Astrocyte of the spinal cord (primary cell): Measurements from ENCODE around the gene KRTAP10-5.
"Not testable (repeated sequence)": the region's sequence is repeated elsewhere in the genome, so short reads cannot be mapped to it uniquely, and the experiment has no call there.

Experiments used
- DNase-seq: peaks from one replicate; pipeline ENCODE4 v3.0.0; 2011; ENCODE audit warnings: low read depth, low spot score
- H3K4me3 ChIP-seq: 2 replicates; pipeline ENCODE4 v1.5.1; 2011; ENCODE audit warnings: low read depth, mild to moderate bottlenecking, low read length, moderate library complexity
- in situ Hi-C: cut with HindIII; loops from 2 replicates; pipeline ENCODE4 v1.10.0; 2017; ENCODE audit warnings: low sequenced_read_pairs
- TF ChIP-seq, protein P1 (sequence below): IDR thresholded peaks from 2 replicates; pipeline ENCODE4 v1.5.1; 2012; ENCODE audit warnings: low read depth, mild to moderate bottlenecking, low read length, inconsistent platforms

KRTAP10-5 gene

DNA sequence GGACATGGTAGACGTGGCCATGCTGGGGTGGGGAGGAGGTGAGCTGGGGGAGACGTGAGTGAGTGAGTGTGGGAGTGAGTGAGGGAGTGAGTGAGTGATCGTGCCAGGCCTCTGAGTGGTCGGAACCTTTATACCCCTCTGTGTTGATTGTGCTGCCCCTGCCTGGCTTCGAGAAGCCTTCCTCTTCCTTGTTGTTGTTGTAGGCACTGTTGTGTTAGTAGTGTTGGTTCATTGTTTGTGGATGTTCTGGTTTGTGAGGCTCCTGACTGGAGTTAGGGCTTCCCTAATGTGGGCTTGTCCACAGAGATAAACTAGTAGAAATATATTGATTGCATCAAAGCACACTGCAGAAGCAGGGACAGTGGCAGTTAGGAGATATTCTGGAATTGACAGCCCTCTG is 21.7 kb downstream of the KRTAP10-5 start, which contains the start of gene KRTAP10-3:
Gene KRTAP10-3 (minus strand): TSS at position 101 of the 400 bp plus-strand sequence. CDS start 80 bp downstream, at position 21.
- DNase-seq = no peak
- H3K4me3 ChIP-seq = no peak within 1 kb of the TSS
- in situ Hi-C loops = no loop called here
- TF ChIP-seq, protein P1, sequence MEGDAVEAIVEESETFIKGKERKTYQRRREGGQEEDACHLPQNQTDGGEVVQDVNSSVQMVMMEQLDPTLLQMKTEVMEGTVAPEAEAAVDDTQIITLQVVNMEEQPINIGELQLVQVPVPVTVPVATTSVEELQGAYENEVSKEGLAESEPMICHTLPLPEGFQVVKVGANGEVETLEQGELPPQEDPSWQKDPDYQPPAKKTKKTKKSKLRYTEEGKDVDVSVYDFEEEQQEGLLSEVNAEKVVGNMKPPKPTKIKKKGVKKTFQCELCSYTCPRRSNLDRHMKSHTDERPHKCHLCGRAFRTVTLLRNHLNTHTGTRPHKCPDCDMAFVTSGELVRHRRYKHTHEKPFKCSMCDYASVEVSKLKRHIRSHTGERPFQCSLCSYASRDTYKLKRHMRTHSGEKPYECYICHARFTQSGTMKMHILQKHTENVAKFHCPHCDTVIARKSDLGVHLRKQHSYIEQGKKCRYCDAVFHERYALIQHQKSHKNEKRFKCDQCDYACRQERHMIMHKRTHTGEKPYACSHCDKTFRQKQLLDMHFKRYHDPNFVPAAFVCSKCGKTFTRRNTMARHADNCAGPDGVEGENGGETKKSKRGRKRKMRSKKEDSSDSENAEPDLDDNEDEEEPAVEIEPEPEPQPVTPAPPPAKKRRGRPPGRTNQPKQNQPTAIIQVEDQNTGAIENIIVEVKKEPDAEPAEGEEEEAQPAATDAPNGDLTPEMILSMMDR = no peak

DNA sequence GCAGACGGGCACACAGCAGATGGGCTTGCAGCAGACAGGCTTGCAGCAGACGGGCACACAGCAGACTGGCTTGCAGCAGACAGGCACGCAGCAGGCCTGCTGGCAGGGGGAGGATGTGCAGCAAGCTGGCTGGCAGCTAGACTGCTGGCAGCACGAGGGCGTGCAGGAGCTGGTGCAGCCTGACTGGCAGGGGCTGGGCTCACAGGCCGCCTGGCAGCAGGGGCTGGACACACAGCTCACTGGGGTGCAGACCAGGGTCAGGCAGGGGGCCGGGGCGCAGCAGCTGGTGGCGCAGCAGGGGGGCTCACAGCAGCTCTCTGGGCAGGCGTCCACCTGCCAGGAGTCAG is 22.1 kb downstream of the KRTAP10-5 start:
- H3K4me3 ChIP-seq, DNase-seq, in situ Hi-C loops: not testable (repeated sequence)

DNA sequence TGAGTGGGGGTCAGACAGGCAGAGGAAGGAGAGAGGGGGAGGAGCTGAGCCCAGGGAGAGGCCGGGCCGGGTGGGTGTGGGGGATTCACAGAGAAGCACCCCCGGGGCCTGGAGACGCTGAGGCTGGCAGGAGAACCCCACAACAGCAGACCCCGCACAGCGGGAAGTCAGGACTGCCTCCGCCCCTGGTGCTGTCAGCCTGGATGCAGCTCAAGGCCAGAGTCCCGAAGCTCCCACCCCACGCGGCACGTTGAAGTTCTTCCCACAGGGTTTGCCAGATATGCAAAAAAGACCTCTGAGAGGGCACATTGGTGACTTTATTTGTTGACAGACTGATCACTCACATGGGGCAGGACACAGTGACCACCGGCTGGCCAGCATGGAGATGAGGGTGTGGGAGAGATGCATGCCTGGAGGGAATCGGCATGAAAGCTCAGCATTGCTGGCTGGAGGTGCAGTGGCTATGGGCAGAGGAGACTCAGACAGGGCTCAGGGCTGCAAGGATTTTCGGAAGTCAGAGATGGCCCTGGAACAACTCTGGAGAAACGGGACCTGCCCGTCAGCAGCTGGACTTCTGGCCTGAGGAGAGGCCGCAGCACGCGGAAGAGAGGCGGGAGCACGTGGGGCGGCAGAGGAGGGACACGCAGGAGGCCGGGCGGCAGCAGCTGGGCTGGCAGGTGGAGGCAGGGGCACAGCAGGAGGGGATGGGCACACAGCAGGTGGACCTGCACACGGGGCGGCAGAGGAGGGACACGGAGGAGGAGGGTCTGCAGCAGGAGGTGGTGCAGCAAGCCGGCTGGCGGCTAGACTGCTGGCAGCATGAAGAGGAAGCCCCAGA is 22.7 kb downstream of the KRTAP10-5 start:
- TF ChIP-seq, protein P1 = no peak
- DNase-seq = no peak
- H3K4me3 ChIP-seq = no peak overlapping the region
- in situ Hi-C loops = no loop called here

DNA sequence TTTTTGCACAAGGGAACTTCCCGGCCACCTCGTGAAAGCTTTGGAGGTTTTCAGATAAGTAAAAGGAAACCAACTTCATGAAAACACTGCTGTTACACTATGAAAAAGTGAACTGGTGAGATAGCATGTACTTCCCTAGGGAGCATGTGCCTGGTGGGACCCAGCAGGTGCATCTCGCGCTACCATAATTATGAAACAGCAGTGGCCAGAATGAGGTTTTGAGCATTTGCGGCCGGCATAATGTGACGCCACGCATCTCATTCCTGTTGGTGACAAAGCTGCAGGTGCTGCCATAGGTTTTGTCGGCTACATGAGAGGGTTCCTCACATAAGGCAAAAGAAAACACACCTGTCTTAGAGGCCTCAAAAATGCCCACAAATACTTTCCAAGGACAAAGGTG is 23.5 kb downstream of the KRTAP10-5 start:
- TF ChIP-seq, protein P1 = no peak
- in situ Hi-C loops = no loop called here
- DNase-seq = no peak
- no peak overlapping the region for H3K4me3 ChIP-seq

DNA sequence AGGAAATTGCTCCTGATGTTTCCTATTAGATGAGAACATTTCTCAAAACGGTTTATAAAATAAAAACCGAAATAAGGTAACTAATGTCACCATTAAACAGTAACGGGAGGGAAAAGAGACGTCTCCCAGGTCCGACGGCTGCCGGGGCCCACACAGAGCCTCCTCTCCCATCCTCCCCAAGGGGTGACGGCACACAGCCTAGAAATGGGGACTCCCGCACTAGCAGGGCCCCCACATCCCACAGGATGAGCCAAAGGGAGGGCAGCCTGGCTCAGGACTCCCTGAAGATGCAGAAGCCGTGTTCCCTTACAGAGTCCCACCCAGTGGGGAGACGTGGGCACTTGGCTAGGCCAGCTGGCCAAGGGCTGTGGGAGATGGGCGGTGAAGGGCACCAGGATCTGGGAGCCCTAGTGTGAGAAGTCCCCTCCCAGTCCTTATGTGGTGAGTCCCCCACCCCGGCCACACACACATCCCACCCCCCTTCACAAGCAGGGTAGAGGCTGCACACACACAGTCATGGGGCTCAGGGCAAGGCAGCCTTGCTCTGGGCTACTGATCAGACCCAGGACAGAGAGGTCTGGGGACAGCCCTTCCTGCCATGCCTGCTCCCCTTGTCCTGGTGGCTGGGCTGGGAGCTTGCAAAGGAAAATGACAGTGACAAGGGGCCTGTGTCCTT is 25.1 kb downstream of the KRTAP10-5 start:
- in situ Hi-C loops = no loop called here
- no peak overlapping the region for H3K4me3 ChIP-seq
- TF ChIP-seq, protein P1 = no peak
- DNase-seq = no peak

DNA sequence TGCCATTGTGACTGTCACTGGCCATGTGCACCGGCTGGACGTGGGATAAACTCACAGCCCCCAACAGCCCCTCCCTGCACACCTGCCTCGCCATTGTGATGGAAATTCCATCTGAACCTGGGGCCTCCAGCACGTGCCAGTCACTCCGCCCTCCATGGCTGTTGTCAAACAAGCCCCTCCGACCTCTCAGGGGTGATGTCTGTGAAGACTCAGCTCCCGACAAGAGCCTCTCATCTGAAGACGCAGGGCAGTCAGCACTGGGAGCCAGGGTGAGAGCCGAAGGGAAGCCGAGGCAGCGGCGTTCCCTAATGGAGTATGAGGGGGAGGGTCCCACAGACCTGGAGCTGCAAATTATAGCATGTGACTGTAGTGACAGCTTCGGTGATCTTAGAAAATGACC is 27.7 kb downstream of the KRTAP10-5 start:
- no peak for DNase-seq
- H3K4me3 ChIP-seq = no peak overlapping the region
- in situ Hi-C loops = no loop called here
- TF ChIP-seq, protein P1 = no peak

DNA sequence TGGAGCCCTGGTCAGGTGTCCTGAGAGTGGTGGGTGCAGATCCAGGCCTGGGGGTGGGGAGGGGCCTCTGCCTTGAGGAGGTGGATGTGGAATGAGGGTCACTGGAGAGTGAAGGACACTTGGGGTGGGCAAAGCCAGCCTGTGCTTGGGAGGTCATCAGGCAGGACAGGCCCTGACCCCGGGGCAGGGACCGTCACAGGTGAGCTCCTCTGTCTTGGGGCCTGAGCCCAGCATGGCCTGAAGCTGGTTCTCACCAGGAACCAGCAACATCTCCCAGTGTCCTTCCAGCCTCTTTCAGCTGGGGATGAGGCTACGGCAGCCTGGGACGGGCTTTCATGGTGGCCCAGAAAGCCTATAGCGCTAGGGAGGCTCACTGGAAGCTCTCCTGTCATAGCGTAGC is 28.3 kb downstream of the KRTAP10-5 start:
- no peak overlapping the region for H3K4me3 ChIP-seq
- no peak for DNase-seq
- in situ Hi-C loops = no loop called here
- TF ChIP-seq, protein P1 = no peak
